ENCODE results near the gene ASCC1. TPM values are rescaled to one million over a fixed set of nuclear protein-coding genes. Genes with fewer than 3 reads are reported as not detected.

ASCC1 gene
- total and polyA plus RNA-seq, 2 experiments from 2014 or later, result 13.7 to 37.2 TPM

GRCh38 chr10:72204296-72204695 is 11.8 kb downstream of the ASCC1 start (continued):
- TF ChIP-seq CTCF (conservative IDR thresholded peaks at IDR 0.05; ENCODE audit: low read depth in 2 of 2), result no peak
- TF ChIP-seq REST (IDR thresholded peaks at IDR 0.05; ENCODE audit: unreplicated experiment), result no peak

GRCh38 chr10:72201293-72201692 is 14.8 kb downstream of the ASCC1 start:
- H3K27me3 Mint-ChIP-seq (ENCODE audit: insufficient read depth, low read depth, poor library complexity), result peaks cover 2% of the 10 kb centered on the region
- Histone ChIP-seq H3K4me3 (no peak overlapping the region), H3K36me3 (ENCODE audit: insufficient read depth) (peaks cover 14% of the 10 kb centered on the region; the same call in 1 of the 2 replicates), H3K79me2 (replicated peaks; ENCODE audit: insufficient read depth) (no peaks in the 10 kb centered on the region), H3K9me2 (ENCODE audit: insufficient read depth) (no peaks in the 10 kb centered on the region), H3K27me3 (ENCODE audit: insufficient read depth) (no peaks in the 10 kb centered on the region), H3F3A (replicated peaks; ENCODE audit: low read depth) (peaks cover 9% of the 10 kb centered on the region; the same call in 1 of the 2 replicates), H3K4me1 (ENCODE audit: insufficient read depth) (no peaks in the 10 kb centered on the region), H3K4me2 (no peak overlapping the region), H2AFZ (no peak overlapping the region), H4K20me1 (replicated peaks; ENCODE audit: insufficient read depth) (no peaks in the 10 kb centered on the region; the same call in 1 of the 2 replicates), H3K27ac (ENCODE audit: low read depth) (no peak overlapping the region)
- no peak for TF ChIP-seq EZH2 (IDR thresholded peaks at IDR 0.05; ENCODE audit: low read depth, unreplicated experiment)
- TF ChIP-seq CTCF (conservative IDR thresholded peaks at IDR 0.05; ENCODE audit: low read depth in 2 of 2), result no peak
- ATAC-seq (no peak), DNase-seq (ENCODE audit: low spot score) (no peak)
- peaks cover 3% of the 10 kb centered on the region; the same call in 2 of the 3 replicates for H3K9me3 Mint-ChIP-seq
- no peaks in the 10 kb centered on the region for H3K4me1 Mint-ChIP-seq
- no peak overlapping the region for H3K27ac Mint-ChIP-seq
- H3K4me3 Mint-ChIP-seq, result no peak overlapping the region
- peaks cover 40% of the 10 kb centered on the region; the same call in 2 of the 3 replicates for H3K36me3 Mint-ChIP-seq (ENCODE audit: low read depth)

GRCh38 chr10:72200883-72201282 is 15.2 kb downstream of the ASCC1 start:
- Mint-ChIP-seq H3K4me3 (no peak overlapping the region), H3K36me3 (ENCODE audit: low read depth) (peaks cover 44% of the 10 kb centered on the region; the same call in 2 of the 3 replicates), H3K27me3 (ENCODE audit: insufficient read depth, low read depth, poor library complexity) (peaks cover 2% of the 10 kb centered on the region), H3K27ac (no peak overlapping the region), H3K9me3 (peaks cover 3% of the 10 kb centered on the region; the same call in 2 of the 3 replicates), H3K4me1 (no peaks in the 10 kb centered on the region)
- H3K4me2 ChIP-seq, result no peak overlapping the region
- peaks cover 9% of the 10 kb centered on the region; the same call in 1 of the 2 replicates for H3F3A ChIP-seq (replicated peaks; ENCODE audit: low read depth)
- no peaks in the 10 kb centered on the region; the same call in 1 of the 2 replicates for H4K20me1 ChIP-seq (replicated peaks; ENCODE audit: insufficient read depth)
- no peaks in the 10 kb centered on the region for H3K79me2 ChIP-seq (replicated peaks; ENCODE audit: insufficient read depth)
- H3K4me1 ChIP-seq (ENCODE audit: insufficient read depth), result no peaks in the 10 kb centered on the region
- no peak for DNase-seq (ENCODE audit: low spot score)
- H3K27ac ChIP-seq (ENCODE audit: low read depth), result no peak overlapping the region
- no peak overlapping the region for H2AFZ ChIP-seq
- H3K27me3 ChIP-seq (ENCODE audit: insufficient read depth), result no peaks in the 10 kb centered on the region
- H3K36me3 ChIP-seq (ENCODE audit: insufficient read depth), result peaks cover 17% of the 10 kb centered on the region; the same call in 1 of the 2 replicates
- no peaks in the 10 kb centered on the region for H3K9me2 ChIP-seq (ENCODE audit: insufficient read depth)
- ATAC-seq, result no peak
- H3K4me3 ChIP-seq, result no peak overlapping the region
- TF ChIP-seq ZNF114 (CRISPR knock-in tag; IDR thresholded peaks at IDR 0.05) (no peak), STAT1 (IDR thresholded peaks at IDR 0.05; ENCODE audit: unreplicated experiment) (no peak), REST (IDR thresholded peaks at IDR 0.05; ENCODE audit: unreplicated experiment) (no peak), POLR2AphosphoS5 (IDR thresholded peaks at IDR 0.05; ENCODE audit: low read depth) (no peak), NANOG (IDR thresholded peaks at IDR 0.05; ENCODE audit: borderline replicate concordance) (no peak), EZH2phosphoT487 (IDR thresholded peaks at IDR 0.05; ENCODE audit: unreplicated experiment) (no peak), ZNF331 (CRISPR knock-in tag; IDR thresholded peaks at IDR 0.05; ENCODE audit: low read depth) (no peak)

Measured in GM23338 (cell line).